ENCODE data around the gene SNRPB2.

DNA sequence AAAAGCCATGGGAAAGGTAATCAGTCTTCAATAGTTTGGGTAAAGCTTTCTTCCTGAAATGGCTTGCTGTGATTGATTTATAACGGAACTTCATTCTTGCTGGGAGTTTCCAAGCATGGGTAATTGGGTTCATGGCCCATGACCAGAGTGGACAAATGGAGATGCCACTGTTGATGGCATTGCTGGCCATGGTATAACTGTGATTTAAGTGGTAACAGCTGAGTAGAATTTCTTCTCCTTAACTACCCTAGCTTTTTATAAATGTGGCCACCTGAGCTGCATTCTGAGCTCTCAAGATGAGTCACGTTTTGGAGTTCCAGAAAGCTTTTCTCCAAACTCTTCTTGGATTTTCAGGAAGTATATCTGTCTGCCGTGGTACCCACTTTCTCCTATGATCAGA is 39.9 kb upstream of the SNRPB2 start:
- TF ChIP-seq, protein P1, sequence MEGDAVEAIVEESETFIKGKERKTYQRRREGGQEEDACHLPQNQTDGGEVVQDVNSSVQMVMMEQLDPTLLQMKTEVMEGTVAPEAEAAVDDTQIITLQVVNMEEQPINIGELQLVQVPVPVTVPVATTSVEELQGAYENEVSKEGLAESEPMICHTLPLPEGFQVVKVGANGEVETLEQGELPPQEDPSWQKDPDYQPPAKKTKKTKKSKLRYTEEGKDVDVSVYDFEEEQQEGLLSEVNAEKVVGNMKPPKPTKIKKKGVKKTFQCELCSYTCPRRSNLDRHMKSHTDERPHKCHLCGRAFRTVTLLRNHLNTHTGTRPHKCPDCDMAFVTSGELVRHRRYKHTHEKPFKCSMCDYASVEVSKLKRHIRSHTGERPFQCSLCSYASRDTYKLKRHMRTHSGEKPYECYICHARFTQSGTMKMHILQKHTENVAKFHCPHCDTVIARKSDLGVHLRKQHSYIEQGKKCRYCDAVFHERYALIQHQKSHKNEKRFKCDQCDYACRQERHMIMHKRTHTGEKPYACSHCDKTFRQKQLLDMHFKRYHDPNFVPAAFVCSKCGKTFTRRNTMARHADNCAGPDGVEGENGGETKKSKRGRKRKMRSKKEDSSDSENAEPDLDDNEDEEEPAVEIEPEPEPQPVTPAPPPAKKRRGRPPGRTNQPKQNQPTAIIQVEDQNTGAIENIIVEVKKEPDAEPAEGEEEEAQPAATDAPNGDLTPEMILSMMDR (conservative IDR thresholded peaks at IDR 0.05; ENCODE audit: low read length) = no peak
- TF ChIP-seq EZH2phosphoT487 (IDR thresholded peaks at IDR 0.05; ENCODE audit: borderline replicate concordance, low read depth, low read length) = no peak

Measured in OCI-LY7 (cell line).